ENCODE data around the gene PTCH1.
A peak's percentile ranks its signal among the peaks of the same experiment; 100 is the strongest.

The PTCH1 gene

GRCh38 chr9:95496687-95497086, 20.1 kb downstream of the PTCH1 start:
- no peak for DNase-seq

- DNase-seq, result no peak
Measured at GRCh38 chr9:95495961-95496360, 20.8 kb downstream of the PTCH1 start.

GRCh38 chr9:95495529-95495928, 21.2 kb downstream of the PTCH1 start:
- DNase-seq, result no peak

DNA sequence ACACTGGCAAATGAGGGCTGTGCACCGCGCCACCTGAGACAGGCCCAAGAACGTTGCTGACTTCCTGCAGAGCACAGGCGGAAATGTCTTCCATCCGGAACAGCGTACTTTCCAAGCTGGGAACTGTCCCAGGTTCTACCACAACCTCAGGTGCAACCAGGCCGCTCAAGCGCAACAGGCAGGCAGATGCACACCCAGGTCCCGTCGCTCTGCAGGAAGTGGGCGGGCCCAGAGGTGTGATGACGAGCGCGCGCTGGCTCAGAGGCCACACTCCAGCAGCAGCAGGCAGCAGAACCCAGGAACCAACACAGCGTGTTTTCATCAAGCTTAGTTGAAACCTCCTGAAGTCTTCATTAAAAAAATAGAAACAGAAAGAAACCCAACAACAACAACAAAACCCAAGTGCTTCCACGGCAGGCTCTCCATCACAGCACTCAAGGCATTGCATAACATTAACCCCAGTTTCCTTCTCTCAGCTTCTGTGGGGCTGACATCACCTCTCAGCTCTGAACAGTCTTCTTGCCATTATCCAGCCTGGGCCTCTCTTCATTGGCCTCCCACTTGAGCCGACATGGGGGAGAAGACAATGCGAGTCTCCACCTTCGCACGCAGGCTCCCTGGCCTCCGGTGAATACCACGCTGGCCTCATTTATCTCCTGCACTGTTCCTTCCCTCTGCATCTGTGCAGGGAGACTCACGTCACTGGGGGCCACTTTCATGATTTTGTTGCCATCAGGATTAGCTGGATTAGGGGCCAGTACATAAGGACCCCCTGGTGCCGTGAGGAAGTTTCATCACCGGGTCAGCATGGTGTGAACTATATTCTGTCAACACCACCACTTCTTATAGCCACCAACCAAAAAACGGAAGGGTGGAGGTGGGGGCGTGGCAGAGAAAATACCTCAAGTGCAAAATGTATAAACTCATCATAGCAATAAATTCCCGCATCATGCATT, 22.1 kb downstream of the PTCH1 start:
- DNase-seq, result peak; percentile 68

DNA sequence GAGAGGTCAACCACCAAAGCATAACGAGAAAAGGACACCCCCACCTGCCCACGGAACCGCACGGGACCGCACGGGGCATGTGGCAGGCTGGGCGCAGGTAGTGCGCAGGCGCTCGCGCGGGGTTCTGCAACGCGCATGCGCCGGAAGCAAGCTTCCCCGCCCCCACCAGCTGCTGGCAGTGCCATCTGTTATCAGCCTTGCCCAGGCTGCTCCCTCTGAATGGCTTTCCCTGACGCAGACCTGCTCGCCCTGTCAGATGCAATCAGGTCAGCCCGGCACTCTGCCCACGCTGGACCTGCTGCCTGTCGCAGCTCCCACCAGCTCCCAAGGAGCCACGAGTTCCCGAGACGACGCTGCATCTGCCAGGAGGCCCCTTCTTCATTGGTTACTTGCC, 22.8 kb downstream of the PTCH1 start:
- DNase-seq, result peak; percentile 87

DNA sequence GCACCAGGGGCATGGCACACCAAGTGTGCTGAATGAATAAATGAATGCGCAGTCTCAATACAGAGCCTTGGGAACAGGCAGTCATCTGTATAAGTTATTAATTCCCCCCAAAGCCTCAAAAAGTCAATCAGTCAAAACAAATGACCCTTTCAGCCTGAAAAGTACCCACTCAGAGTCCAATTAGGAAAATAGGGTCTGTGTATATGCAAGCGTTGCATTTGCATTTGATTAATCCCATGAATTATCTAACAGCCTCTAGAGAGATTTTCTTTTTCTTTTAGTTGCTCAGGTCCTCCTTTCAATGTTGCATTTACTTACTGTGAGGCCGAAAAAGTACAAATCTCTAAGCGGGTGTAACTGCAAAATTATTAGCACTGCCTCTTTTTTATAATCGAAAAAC, 23.4 kb downstream of the PTCH1 start:
- DNase-seq, result no peak

DNA sequence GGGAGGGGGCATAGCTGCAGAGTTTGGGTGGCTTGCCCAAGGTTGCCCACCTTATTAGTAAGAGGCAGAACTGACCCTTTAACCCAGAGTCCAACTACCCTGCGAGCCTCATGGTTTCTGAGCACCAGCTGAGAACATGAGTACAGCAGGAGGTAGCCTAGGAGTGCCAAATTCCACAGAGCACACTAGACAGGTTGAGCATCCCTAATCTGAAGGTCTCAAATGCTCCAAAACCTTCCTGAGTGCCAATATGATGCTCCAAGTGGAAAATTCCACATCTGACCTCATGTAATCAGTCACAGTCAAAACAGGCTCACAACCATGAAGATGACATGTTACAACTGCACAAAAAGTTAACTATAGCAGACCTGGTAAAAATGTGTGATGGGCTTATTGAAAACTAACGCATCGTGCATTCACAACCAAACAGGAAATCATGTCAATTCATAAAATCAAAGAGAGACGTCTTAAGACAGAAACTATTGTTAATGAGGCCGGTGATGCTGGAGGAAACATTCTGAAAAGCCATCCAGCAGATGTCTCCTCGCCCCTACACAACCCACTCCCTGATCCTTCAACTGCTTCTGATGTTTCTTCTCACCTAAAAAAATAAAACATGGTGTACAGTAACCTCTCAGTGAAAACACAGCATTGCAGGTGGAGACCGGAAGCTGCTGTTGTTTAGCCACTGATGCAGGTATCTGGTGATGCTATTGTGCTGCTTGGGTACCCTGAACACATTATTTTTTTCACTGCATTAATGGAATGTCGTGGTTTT, 25.0 kb downstream of the PTCH1 start:
- no peak for DNase-seq

GRCh38 chr9:95488954-95489353, 27.8 kb downstream of the PTCH1 start:
- no peak for DNase-seq

GRCh38 chr9:95486318-95486717, 30.5 kb downstream of the PTCH1 start:
- no peak for DNase-seq

GRCh38 chr9:95484225-95484624, 32.5 kb downstream of the PTCH1 start:
- DNase-seq, result no peak

DNA sequence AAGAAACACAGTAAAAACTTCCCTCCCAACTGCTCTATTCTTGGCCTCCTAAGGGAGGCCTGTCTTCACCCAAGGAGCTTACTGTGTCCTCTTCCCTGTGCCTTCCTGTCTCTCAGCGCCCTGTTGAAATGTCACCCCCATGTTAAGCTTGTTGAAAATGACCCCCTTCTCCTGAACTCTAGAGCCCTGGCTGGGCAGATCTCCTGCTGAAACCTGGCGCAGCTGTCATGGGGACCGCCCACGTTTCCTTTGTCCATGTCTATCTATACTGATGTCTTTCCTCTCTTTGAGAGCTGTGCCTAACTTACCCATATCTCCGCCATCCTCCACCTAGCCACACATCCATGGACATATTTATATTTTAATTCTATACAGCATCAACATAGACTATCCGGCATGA, 33.3 kb downstream of the PTCH1 start:
- DNase-seq, result no peak

GRCh38 chr9:95482621-95483020, 34.1 kb downstream of the PTCH1 start:
- no peak for DNase-seq

- no peak for DNase-seq
Measured at GRCh38 chr9:95481000-95481399, 35.8 kb downstream of the PTCH1 start.

DNA sequence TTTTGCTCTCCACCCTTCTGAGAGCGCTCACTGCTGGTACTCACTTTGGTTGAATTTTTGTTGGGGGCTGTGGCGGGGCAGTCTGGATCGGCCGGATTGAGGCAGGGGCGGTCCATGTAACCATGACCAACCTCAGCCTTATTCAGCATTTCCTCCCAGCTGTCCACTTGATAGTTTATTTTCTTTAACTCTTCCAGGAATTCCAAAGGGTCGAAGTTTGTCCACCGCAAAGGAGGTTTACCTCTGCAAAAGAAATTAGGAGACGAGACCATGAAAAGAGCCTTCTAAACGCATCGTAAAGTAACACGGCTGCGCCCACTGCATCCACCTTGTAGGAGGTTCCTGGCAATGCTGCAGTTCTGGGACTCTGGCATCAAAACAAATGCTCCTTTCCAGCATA, 36.4 kb downstream of the PTCH1 start:
- no peak for DNase-seq

GRCh38 chr9:95479330-95479729, 37.4 kb downstream of the PTCH1 start:
- DNase-seq, result no peak

- no peak for DNase-seq
Measured at GRCh38 chr9:95478335-95478734, 38.4 kb downstream of the PTCH1 start.

DNA sequence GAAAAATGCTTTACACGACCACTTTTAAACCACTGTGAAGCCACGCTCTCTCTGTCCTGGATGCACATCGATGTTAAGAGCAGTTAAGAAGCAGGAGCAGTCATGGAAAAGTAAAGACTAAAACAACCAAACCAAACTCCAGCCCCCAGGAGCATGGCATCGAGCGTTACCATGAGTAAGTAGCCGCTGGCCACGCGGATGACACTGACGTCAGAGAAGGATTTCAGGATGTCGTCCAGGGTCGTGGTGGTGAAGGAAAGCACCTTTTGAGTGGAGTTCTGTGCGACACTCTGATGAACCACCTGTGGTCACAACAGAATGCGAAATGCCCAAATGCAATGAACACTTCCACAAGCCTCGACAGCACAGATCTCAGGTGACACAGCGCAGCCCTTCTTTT, 38.9 kb downstream of the PTCH1 start:
- no peak for DNase-seq

GRCh38 chr9:95477441-95477840, 39.3 kb downstream of the PTCH1 start:
- no peak for DNase-seq

DNA sequence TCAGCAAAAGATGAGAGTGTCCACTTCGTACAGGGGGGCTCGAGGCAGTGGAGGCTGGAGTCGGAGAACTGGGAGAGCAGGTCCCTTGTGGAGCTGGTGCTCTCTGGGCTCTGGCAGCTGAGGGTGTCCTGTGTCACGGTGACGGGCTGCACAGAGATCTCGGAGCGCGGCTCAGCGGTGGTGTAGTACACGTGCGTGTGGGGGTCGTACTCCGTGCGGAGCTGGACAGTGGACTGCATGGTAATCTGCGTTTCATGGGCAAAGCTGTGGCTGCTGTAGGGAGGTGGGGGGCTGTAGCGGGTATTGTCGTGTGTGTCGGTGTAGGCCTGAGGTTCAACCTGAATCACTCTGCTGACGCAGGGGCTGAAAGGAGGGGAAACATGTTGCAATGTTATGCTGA, 48.0 kb downstream of the PTCH1 start:
- DNase-seq, result no peak

- no peak for DNase-seq
Measured at GRCh38 chr9:95465115-95465514, 51.7 kb downstream of the PTCH1 start.

DNA sequence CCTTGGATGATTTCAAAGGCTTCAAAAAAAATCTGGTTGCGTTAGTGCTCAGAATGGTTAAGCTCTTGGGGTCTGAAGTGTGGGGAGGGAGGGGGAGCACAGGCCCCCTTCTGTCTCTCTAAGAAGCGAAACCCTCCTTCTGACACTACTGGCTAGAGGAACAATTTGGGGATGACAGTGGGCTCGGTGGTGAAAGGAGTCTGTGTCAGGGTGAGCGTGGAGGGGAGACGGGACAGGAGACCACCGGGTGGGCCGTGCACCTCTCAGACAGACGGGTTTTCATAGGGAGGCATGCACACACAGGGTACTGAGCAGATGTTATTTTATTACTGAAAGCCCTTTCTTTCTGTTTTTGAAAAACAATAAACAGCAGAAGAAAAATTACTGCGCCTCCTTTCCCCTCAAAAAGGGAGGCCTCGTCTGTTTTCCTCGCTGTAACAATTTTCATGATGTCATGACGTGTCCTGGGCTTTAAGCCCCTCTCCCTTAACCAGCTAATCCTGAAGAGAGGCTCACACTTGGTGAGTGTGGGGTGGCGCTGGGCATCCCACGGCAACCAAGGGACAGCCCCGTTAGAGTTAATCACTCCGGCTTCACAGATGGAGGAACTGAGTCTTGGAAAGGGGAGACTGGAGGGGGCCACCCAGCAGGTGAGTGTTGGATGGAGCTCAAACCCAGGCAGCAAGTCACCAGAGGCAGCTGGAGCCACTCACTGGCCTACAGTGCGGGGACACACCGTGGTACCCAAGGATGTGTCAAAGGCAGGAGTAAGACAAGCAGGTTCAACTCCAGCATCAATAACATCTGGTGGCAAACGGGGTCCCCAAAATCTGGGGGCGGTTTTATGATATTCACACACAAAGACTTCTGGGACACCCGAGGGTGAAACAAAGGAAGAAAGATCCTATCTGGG, 53.4 kb downstream of the PTCH1 start:
- DNase-seq, result no peak

DNA sequence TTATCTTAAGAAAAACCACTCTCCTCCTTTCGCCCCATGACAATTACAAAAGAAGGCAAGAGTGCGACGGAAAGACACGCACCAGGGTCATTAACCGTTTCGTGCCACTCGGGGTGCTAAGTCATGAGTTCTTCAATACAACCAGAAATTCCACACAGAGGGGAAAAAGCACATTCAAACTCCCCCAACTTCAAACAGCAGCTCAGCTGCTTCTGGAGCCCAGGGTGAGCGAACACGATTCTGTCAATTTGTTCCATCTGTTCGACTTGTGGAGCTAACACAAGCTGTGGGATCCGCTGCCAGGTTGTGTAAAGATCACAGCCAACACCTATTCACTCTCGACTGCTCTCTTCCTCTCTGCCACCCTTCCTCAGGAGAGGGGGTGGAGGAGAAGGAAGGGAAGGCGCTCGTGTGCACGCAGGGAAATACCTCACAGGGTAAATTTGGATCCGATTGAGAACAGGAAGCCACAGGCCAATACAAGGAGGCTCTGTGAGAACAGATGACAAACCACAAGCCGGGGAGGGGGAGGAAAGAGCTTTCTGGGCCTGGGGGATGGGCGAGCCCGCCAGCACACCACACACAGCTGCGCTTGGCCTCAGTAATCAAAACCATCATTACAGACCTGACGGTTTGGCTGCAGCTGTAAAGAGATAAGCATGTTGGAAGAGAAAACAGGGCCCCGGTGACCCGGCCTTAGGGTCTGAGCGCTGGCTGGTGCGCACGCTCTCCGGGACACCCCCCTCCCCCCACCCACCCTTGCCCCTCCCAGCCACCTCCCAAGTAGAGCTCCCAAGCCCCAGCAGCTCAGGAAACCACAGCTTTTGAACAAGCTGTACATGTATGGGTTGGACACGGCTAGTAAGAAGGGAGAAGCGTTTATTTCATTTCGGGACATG, 54.3 kb downstream of the PTCH1 start:
- DNase-seq, result peak; percentile 72
